H9 (cell line): ENCODE data around the gene RPL27A. TPM values are rescaled to one million over a fixed set of nuclear protein-coding genes. Genes with fewer than 3 reads are reported as not detected.

Experiments
- DNase-seq: peaks from one replicate; pipeline ENCODE4 v3.0.0-alpha.2; 2017
- H2AFZ ChIP-seq: one replicate; pipeline ENCODE4 v1.6.1; 2013; ENCODE audit warnings: mild to moderate bottlenecking, low read length, control low read depth, moderate library complexity
- H2AK5ac ChIP-seq: 2 replicates; pipeline ENCODE4 v1.6.1; 2013; ENCODE audit warnings: low read length, control low read depth, mixed read lengths; ENCODE audit not compliant: insufficient read length
- H2BK120ac ChIP-seq: one replicate; pipeline ENCODE4 v1.6.1; 2013; ENCODE audit warnings: low read depth, mild to moderate bottlenecking, low read length, control low read depth, inconsistent platforms; ENCODE audit not compliant: poor library complexity, severe bottlenecking
- H2BK12ac ChIP-seq: 2 replicates; pipeline ENCODE4 v1.6.1; 2013; ENCODE audit warnings: low read length, control low read depth, mixed read lengths, low read depth; ENCODE audit not compliant: insufficient read length
- H2BK15ac ChIP-seq: 2 replicates; pipeline ENCODE4 v1.6.1; 2013; ENCODE audit warnings: low read depth, low read length, control low read depth
- H2BK20ac ChIP-seq: one replicate; pipeline ENCODE4 v1.6.1; 2013; ENCODE audit warnings: low read depth, mild to moderate bottlenecking, low read length, control low read depth, inconsistent platforms; ENCODE audit not compliant: poor library complexity, severe bottlenecking
- H2BK5ac ChIP-seq: 2 replicates; pipeline ENCODE4 v1.6.1; 2013; ENCODE audit warnings: low read length, control low read depth, mixed read lengths; ENCODE audit not compliant: insufficient read length
- H3K14ac ChIP-seq: 2 replicates; pipeline ENCODE4 v1.6.1; 2013; ENCODE audit warnings: low read length, control low read depth; ENCODE audit not compliant: insufficient read depth
- H3K18ac ChIP-seq: 2 replicates; pipeline ENCODE4 v1.6.1; 2013; ENCODE audit warnings: low read depth, mild to moderate bottlenecking, mixed read lengths, low read length, control low read depth; ENCODE audit not compliant: insufficient read length
- H3K23ac ChIP-seq: 2 replicates; pipeline ENCODE4 v1.6.1; 2013; ENCODE audit warnings: low read length, control low read depth, mixed read lengths, low read depth; ENCODE audit not compliant: insufficient read length
- H3K23me2 ChIP-seq: 2 replicates; pipeline ENCODE4 v1.6.1; 2013; ENCODE audit warnings: low read depth, mild to moderate bottlenecking, mixed read lengths, low read length, control low read depth; ENCODE audit not compliant: insufficient read length, poor library complexity, severe bottlenecking
- H3K27ac ChIP-seq: 2 replicates; pipeline ENCODE4 v1.5.1; 2013; ENCODE audit warnings: low read length, control low read depth, mixed read lengths, low read depth; ENCODE audit not compliant: insufficient read length
- H3K27me3 ChIP-seq: 2 replicates; pipeline ENCODE4 v1.6.1; 2013; ENCODE audit warnings: low read length, control low read depth, inconsistent platforms; ENCODE audit not compliant: insufficient read depth
- H3K4ac ChIP-seq: 2 replicates; pipeline ENCODE4 v1.6.1; 2013; ENCODE audit warnings: low read depth, mild to moderate bottlenecking, control low read depth, inconsistent platforms, low read length, moderate library complexity
- H3K4me1 ChIP-seq: 2 replicates; pipeline ENCODE4 v1.6.1; 2013; ENCODE audit warnings: low read length, control low read depth, inconsistent platforms; ENCODE audit not compliant: insufficient read depth
- H3K4me2 ChIP-seq: 2 replicates; pipeline ENCODE4 v1.6.1; 2013; ENCODE audit warnings: low read length, control low read depth, mixed read lengths; ENCODE audit not compliant: insufficient read length, insufficient read depth
- H3K56ac ChIP-seq: 2 replicates; pipeline ENCODE4 v1.6.1; 2013; ENCODE audit warnings: low read depth, mild to moderate bottlenecking, mixed read lengths, low read length, control low read depth; ENCODE audit not compliant: insufficient read length
- H3K79me1 ChIP-seq: 2 replicates; pipeline ENCODE4 v1.6.1; 2013; ENCODE audit warnings: low read depth, mild to moderate bottlenecking, moderate library complexity, low read length, control low read depth, inconsistent platforms; ENCODE audit not compliant: insufficient read depth, poor library complexity, severe bottlenecking
- H3K79me2 ChIP-seq: 2 replicates; pipeline ENCODE4 v1.6.1; 2013; ENCODE audit warnings: low read length, control low read depth, inconsistent platforms; ENCODE audit not compliant: insufficient read depth
- H3K9ac ChIP-seq: 2 replicates; pipeline ENCODE4 v1.6.1; 2013; ENCODE audit warnings: low read length, control low read depth, mixed read lengths; ENCODE audit not compliant: insufficient read length; ENCODE audit errors: extremely low read depth
- H3K9me3 ChIP-seq: one replicate; pipeline ENCODE4 v1.6.1; 2013; ENCODE audit warnings: low read depth, low read length, inconsistent platforms; ENCODE audit not compliant: control insufficient read depth
- H3T11ph ChIP-seq: one replicate; pipeline ENCODE4 v1.6.1; 2013; ENCODE audit warnings: mild to moderate bottlenecking, low read length, control low read depth, inconsistent platforms
- H4K20me1 ChIP-seq: one replicate; pipeline ENCODE4 v1.6.1; 2013; ENCODE audit not compliant: control insufficient read depth, insufficient read length, insufficient read depth
- H4K5ac ChIP-seq: 2 replicates; pipeline ENCODE4 v1.6.1; 2013; ENCODE audit warnings: low read depth, mild to moderate bottlenecking, mixed read lengths, low read length, control low read depth; ENCODE audit not compliant: insufficient read length
- H4K8ac ChIP-seq: replicated peaks from 2 replicates; pipeline ENCODE4 v1.6.1; 2013; ENCODE audit warnings: low read length, control low read depth, mixed read lengths, low read depth; ENCODE audit not compliant: insufficient read length
- H4K91ac ChIP-seq: 2 replicates; pipeline ENCODE4 v1.6.1; 2013; ENCODE audit warnings: low read depth, mild to moderate bottlenecking, moderate library complexity, mixed read lengths, low read length, control low read depth; ENCODE audit not compliant: insufficient read length
- H3K27ac Mint-ChIP-seq, 3 experiments: 2 replicates in 2 of 3; 3 replicates in 1 of 3; pipeline ENCODE4 v1.8.0; 2020 to 2021; ENCODE audit warnings: mixed read lengths in 3 of 3, mild to moderate bottlenecking in 1 of 3, moderate library complexity in 1 of 3
- H3K27me3 Mint-ChIP-seq: 2 replicates; pipeline ENCODE4 v1.8.0; 2021; ENCODE audit warnings: low read depth, mild to moderate bottlenecking, moderate library complexity, mixed read lengths
- H3K36me3 Mint-ChIP-seq, 3 experiments: 2 replicates in 2 of 3; 3 replicates in 1 of 3; pipeline ENCODE4 v1.8.0; 2020 to 2021; ENCODE audit warnings: low read depth in 3 of 3, mixed read lengths in 3 of 3; ENCODE audit not compliant: insufficient read depth in 1 of 3
- H3K4me1 Mint-ChIP-seq, 2 experiments: 2 replicates each; pipeline ENCODE4 v1.8.0; 2020; ENCODE audit warnings: mixed read lengths in 2 of 2
- H3K4me3 Mint-ChIP-seq, 2 experiments: 2 replicates in 1 of 2; 3 replicates in 1 of 2; pipeline ENCODE4 v1.8.0; 2020 to 2021; ENCODE audit warnings: mild to moderate bottlenecking in 2 of 2, mixed read lengths in 2 of 2, moderate library complexity in 1 of 2
- H3K9me3 Mint-ChIP-seq, 2 experiments: 2 replicates in 1 of 2; 3 replicates in 1 of 2; pipeline ENCODE4 v1.8.0; 2020; ENCODE audit warnings: mild to moderate bottlenecking in 2 of 2, mixed read lengths in 2 of 2, moderate library complexity in 1 of 2
- WGBS: extraction: QIAGEN DNeasy Blood & Tissue Kit; methylation state at CpG from one replicate; pipeline ENCODE4 v1.1.7; 2013; ENCODE audit warnings: missing lambda C conversion rate, low lambda C conversion rate, mixed read lengths; ENCODE audit not compliant: insufficient read length; ENCODE audit errors: extremely low coverage; 5-methylcytosine and 5-hydroxymethylcytosine counted together
- total RNA-seq: library from RNA; stranded (reverse); gene quantifications from 2 replicates; pipeline ENCODE4 v1.2.1, GENCODE V29; 2021
- TF ChIP-seq, protein P1 (sequence below): fragments of 200-600 bp; sonication (generic); conservative IDR thresholded peaks from 3 replicates; pipeline ENCODE4 v1.8.0; 2021; ENCODE audit warnings: antibody characterized with exemption, mild to moderate bottlenecking

RPL27A gene
- total RNA-seq, 1 experiment from 2014 or later: 1,152 TPM

DNA sequence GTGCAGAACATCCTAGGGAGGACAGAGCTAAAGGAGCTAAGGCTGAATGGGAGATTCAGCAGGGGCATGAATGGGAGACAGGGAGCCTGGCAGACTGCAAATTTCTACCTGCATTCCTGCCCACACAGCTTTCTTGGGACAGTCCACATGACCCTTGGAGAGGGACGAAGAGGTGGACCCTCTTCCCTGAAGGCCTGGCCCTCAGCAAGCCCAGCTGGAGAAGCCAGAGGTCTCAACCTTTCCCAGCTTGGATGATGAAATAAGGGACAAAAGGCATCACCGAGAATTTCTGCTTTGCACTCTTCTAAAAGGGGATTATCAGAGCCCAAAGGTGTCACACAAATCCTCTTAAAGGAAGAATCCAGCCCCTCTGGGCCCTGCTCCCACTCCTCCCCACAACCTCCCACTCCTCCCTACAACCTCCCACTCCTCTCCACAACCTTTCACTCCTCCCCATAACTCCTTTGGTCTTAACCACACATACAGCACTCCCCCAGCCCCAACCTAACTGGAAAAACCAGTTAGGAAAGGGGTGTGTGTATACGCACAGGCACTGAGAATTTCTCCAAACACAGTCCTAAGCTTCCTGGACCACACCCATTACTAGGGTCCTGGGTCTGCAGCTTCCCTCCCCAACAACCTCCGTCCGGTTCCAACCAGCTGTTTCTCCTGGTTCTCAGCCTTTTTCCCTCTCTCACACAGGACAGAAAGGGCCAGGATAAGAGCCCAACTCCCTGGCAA is 38.4 kb downstream of the RPL27A start:
- Histone ChIP-seq H2BK20ac (no peak overlapping the region), H4K91ac (no peak overlapping the region), H4K5ac (no peak overlapping the region), H2AFZ (no peak overlapping the region), H3K27me3 (no peaks in the 10 kb centered on the region), H2BK5ac (no peak overlapping the region), H3K23ac (no peak overlapping the region), H2BK12ac (no peak overlapping the region), H3T11ph (no peak overlapping the region), H3K79me1 (no peaks in the 10 kb centered on the region), H2BK120ac (no peak overlapping the region), H3K9ac (no peak overlapping the region), H3K14ac (peak overlapping the region; percentile 79; the same call in 1 of the 2 replicates), H3K4me1 (no peaks in the 10 kb centered on the region; the same call in 1 of the 2 replicates), H3K79me2 (no peaks in the 10 kb centered on the region), H2AK5ac (no peak overlapping the region), H4K8ac (no peak overlapping the region), H3K27ac (no peak overlapping the region), H3K18ac (no peak overlapping the region), H3K9me3 (no peaks in the 10 kb centered on the region), H4K20me1 (no peaks in the 10 kb centered on the region), H2BK15ac (no peak overlapping the region), H3K23me2 (no peaks in the 10 kb centered on the region), H3K4ac (no peak overlapping the region), H3K56ac (no peak overlapping the region), H3K4me2 (no peak overlapping the region)
- Mint-ChIP-seq H3K27me3 (no peaks in the 10 kb centered on the region; the same call in 1 of the 2 replicates), H3K36me3 (peaks cover 3 to 9% (median 6%) of the 10 kb centered on the region in 3 experiments; a peak in 5 of 7 replicates), H3K4me3 (peak overlapping the region in 1 of 2 experiments; percentile 31; a peak in 1 of 5 replicates), H3K27ac (peak overlapping the region; percentile 91 to 97 (median 96); a peak in 5 of 7 replicates), H3K4me1 (peaks cover 61 to 65% of the 10 kb centered on the region in 2 experiments), H3K9me3 (no peaks in the 10 kb centered on the region)
- no peak for DNase-seq
- WGBS: no CpG with 5 or more reads among the region's 5 CpGs
- TF ChIP-seq, protein P1, sequence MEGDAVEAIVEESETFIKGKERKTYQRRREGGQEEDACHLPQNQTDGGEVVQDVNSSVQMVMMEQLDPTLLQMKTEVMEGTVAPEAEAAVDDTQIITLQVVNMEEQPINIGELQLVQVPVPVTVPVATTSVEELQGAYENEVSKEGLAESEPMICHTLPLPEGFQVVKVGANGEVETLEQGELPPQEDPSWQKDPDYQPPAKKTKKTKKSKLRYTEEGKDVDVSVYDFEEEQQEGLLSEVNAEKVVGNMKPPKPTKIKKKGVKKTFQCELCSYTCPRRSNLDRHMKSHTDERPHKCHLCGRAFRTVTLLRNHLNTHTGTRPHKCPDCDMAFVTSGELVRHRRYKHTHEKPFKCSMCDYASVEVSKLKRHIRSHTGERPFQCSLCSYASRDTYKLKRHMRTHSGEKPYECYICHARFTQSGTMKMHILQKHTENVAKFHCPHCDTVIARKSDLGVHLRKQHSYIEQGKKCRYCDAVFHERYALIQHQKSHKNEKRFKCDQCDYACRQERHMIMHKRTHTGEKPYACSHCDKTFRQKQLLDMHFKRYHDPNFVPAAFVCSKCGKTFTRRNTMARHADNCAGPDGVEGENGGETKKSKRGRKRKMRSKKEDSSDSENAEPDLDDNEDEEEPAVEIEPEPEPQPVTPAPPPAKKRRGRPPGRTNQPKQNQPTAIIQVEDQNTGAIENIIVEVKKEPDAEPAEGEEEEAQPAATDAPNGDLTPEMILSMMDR: no peak
